Right ventricle myocardium superior (tissue), 1 donor: ENCODE results near the gene IDH3B. TPM values are rescaled to one million over a fixed set of nuclear protein-coding genes. Genes with fewer than 3 reads are reported as not detected.
A peak's percentile ranks its signal among the peaks of the same experiment; 100 is the strongest.

ENCODE experiments used
- ATAC-seq: fragments of 200-7000 bp; cut with Tn5 transposase; one replicate; pipeline ENCODE4 v1.9.1; 2020; ENCODE audit warnings: mild to moderate bottlenecking; ENCODE audit not compliant: poor library complexity
- DNase-seq: peaks from one replicate; pipeline ENCODE4 v3.0.0-alpha.2; 2020
- intact Hi-C: fragments of 100-400 bp; cut with DNase I; formaldehyde crosslinking; loops from one replicate; pipeline ENCODE4 v1.11.2; 2022
- total RNA-seq: library from RNA; stranded (reverse); fragmentation: NEBNext Ultra II Directional; extraction: Animal tissue kit (Norgen Biotek cat#: 25700); gene quantifications from one replicate; pipeline ENCODE4 v1.2.1, GENCODE V29; 2021
- donor health status: DM: no; HTN: yes; CAD: no; lungs with severe emphysema.

IDH3B gene
- total RNA-seq, 1 donor from 2014 or later, result 277 TPM

- DNase-seq (no peak), ATAC-seq (no peak)
- intact Hi-C loops, result no loop called here
These were observed 8.0 kb upstream of the IDH3B start for GRCh38 chr20:2671977-2672376.

GRCh38 chr20:2663364-2663886 lies 591 bp downstream of the IDH3B start:
- DNase-seq (no peak), ATAC-seq (no peak)
- intact Hi-C loops, result no loop called here

- intact Hi-C loops, result no loop called here
- no peak for ATAC-seq
- DNase-seq, result no peak
These were observed 4.5 kb downstream of the IDH3B start for GRCh38 chr20:2659547-2659946.

- no peak for DNase-seq
- ATAC-seq, result no peak
- intact Hi-C loops, result no loop called here
These were observed 5.3 kb downstream of the IDH3B start for GRCh38 chr20:2658414-2659354.

GRCh38 chr20:2657674-2658073 lies 6.3 kb downstream of the IDH3B start:
- intact Hi-C loops, result no loop called here
- DNase-seq (no peak), ATAC-seq (no peak)

- intact Hi-C loops, result no loop called here
- DNase-seq (no peak), ATAC-seq (no peak)
These were observed 6.8 kb downstream of the IDH3B start for GRCh38 chr20:2657241-2657640.

- ATAC-seq, result no peak
- intact Hi-C loops, result no loop called here
These were observed 7.4 kb downstream of the IDH3B start for GRCh38 chr20:2656471-2657117.

GRCh38 chr20:2655331-2656116 lies 8.5 kb downstream of the IDH3B start:
- intact Hi-C loops, result no loop called here
- ATAC-seq, result no peak
- DNase-seq, result no peak

More at GRCh38 chr20:2656471-2657117, 7.4 kb downstream of the IDH3B start:
- DNase-seq, result no peak

GRCh38 chr20:2654831-2655230 lies 9.2 kb downstream of the IDH3B start:
- intact Hi-C loops, result no loop called here

GRCh38 chr20:2654384-2654822 lies 9.6 kb downstream of the IDH3B start:
- intact Hi-C loops, result no loop called here
- DNase-seq, result no peak
- ATAC-seq, result no peak

More at GRCh38 chr20:2654831-2655230, 9.2 kb downstream of the IDH3B start:
- ATAC-seq (no peak), DNase-seq (no peak)

- ATAC-seq (no peak), DNase-seq (no peak)
- intact Hi-C loops, result no loop called here
These were observed 10.2 kb downstream of the IDH3B start for GRCh38 chr20:2653556-2654383.

GRCh38 chr20:2652724-2653555 lies 11.1 kb downstream of the IDH3B start:
- intact Hi-C loops, result no loop called here
- peak; percentile 73 for ATAC-seq
- DNase-seq, result peak; percentile 65

GRCh38 chr20:2651772-2652723 lies 12.0 kb downstream of the IDH3B start, which contains the start of gene NOP56:
TSS of gene NOP56 (plus strand) at chr20:2652632. CDS start at chr20:2652661, 29 bp downstream.
- peak; percentile 94 for DNase-seq
- ATAC-seq, result peak; percentile 99
- intact Hi-C loops, result no loop called here

GRCh38 chr20:2643708-2644107 lies 20.3 kb downstream of the IDH3B start:
- intact Hi-C loops, result no loop called here
- DNase-seq (no peak), ATAC-seq (no peak)

- intact Hi-C loops, result no loop called here
- ATAC-seq (no peak), DNase-seq (no peak)
These were observed 23.1 kb downstream of the IDH3B start for GRCh38 chr20:2640899-2641298.

GRCh38 chr20:2640260-2640659 lies 23.8 kb downstream of the IDH3B start:
- intact Hi-C loops, result no loop called here

More at GRCh38 chr20:2640260-2640659, 23.8 kb downstream of the IDH3B start:
- no peak for ATAC-seq
- DNase-seq, result no peak
